GM18505 (cell line): ENCODE data around the gene MVK.

ENCODE experiments used
- ATAC-seq: cut with Tn5 transposase; IDR thresholded peaks from one replicate; pipeline ENCODE4 v1.9.1; 2021; ENCODE audit not compliant: unreplicated experiment
- POLR2A ChIP-seq: IDR thresholded peaks from 4 replicates; pipeline ENCODE4 v1.6.1; 2011; ENCODE audit warnings: borderline replicate concordance; ENCODE audit not compliant: insufficient read depth, insufficient read length; ENCODE audit errors: extremely low read depth

The MVK gene

GRCh38 chr12:109635717-109636116 is 62.1 kb downstream of the MVK start:
- TF ChIP-seq POLR2A = no peak
- ATAC-seq = no peak

- no peak for ATAC-seq
- TF ChIP-seq POLR2A = no peak
These were observed 63.8 kb downstream of the MVK start for GRCh38 chr12:109637348-109637747.

GRCh38 chr12:109637996-109638395 is 64.4 kb downstream of the MVK start:
- ATAC-seq = no peak
- no peak for TF ChIP-seq POLR2A

GRCh38 chr12:109638735-109639134 is 65.1 kb downstream of the MVK start:
- TF ChIP-seq POLR2A = no peak

GRCh38 chr12:109639151-109639872 is 65.7 kb downstream of the MVK start:
- ATAC-seq = no peak
- no peak for TF ChIP-seq POLR2A

More at GRCh38 chr12:109638735-109639134, 65.1 kb downstream of the MVK start:
- ATAC-seq = no peak

- TF ChIP-seq POLR2A = no peak
- no peak for ATAC-seq
These were observed 67.4 kb downstream of the MVK start for GRCh38 chr12:109640961-109641360.

GRCh38 chr12:109641422-109641821 is 67.8 kb downstream of the MVK start:
- no peak for TF ChIP-seq POLR2A
- no peak for ATAC-seq

- no peak for ATAC-seq
- TF ChIP-seq POLR2A = no peak
These were observed 69.0 kb downstream of the MVK start for GRCh38 chr12:109642506-109643132.

- no peak for ATAC-seq
- TF ChIP-seq POLR2A = no peak
These were observed 71.6 kb downstream of the MVK start for GRCh38 chr12:109645194-109645593.

GRCh38 chr12:109645708-109646107 is 72.1 kb downstream of the MVK start:
- no peak for TF ChIP-seq POLR2A
- ATAC-seq = no peak
